ENCODE results near the gene SCUBE2.

SCUBE2 gene

GRCh38 chr11:9091044-9091922 is at the start of gene SCUBE2:
Gene SCUBE2 (minus strand): TSS chr11:9091599. CDS start chr11:9091528, 71 bp downstream.
- no peak for FAIRE-seq

GRCh38 chr11:9141186-9141585 is 49.8 kb upstream of the SCUBE2 start:
- no peak for FAIRE-seq

GRCh38 chr11:9139628-9140357 is 48.4 kb upstream of the SCUBE2 start:
- no peak for FAIRE-seq

- no peak for FAIRE-seq
Observed at GRCh38 chr11:9138612-9139579, 47.5 kb upstream of the SCUBE2 start.

GRCh38 chr11:9138133-9138453 is 46.7 kb upstream of the SCUBE2 start:
- no peak for FAIRE-seq

GRCh38 chr11:9137293-9138132 is 46.1 kb upstream of the SCUBE2 start:
- FAIRE-seq: no peak

- no peak for FAIRE-seq
Observed at GRCh38 chr11:9136741-9137140, 45.3 kb upstream of the SCUBE2 start.

DNA sequence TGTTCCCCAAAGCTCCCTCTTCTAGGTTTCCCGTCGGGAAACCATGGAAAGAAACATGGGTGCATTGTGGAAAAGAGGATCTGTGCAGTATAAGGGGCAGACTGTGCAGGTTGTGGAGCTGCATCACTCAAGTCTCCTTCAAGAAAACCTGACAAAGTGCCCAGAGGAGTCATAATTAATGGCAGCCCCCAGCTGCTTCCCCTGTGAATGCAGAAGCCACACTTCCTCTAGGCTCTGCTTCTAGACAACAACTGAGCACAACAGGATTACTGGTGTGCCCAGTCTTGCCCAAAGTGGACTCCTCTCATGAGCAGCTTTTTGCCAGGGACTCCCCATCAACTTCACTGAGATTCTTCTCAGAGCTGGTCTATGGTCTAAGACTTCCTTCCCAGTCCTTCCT is 42.6 kb upstream of the SCUBE2 start:
- FAIRE-seq: no peak

- FAIRE-seq: no peak
Observed at GRCh38 chr11:9132203-9132878, 40.9 kb upstream of the SCUBE2 start.

- FAIRE-seq: no peak
Observed at GRCh38 chr11:9130297-9130696, 38.9 kb upstream of the SCUBE2 start.

DNA sequence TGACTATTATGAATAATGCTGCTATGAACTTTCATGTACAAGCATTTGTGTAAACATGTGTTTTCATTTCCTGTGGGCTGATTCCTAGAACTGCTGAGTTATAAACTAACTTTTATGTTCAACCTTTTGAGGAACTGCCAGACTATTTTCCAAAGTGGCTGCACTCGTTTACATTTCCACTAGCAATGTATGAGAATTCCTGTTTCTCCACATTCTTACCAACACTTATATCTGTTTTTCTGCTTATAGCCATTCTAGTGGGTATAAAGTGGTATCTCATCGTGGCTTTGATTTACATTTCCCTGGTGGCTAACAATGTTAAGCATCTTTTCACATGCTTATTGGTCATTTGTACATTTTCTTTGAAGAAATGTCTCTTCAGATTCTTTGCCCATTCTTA is 35.2 kb upstream of the SCUBE2 start:
- no peak for FAIRE-seq

DNA sequence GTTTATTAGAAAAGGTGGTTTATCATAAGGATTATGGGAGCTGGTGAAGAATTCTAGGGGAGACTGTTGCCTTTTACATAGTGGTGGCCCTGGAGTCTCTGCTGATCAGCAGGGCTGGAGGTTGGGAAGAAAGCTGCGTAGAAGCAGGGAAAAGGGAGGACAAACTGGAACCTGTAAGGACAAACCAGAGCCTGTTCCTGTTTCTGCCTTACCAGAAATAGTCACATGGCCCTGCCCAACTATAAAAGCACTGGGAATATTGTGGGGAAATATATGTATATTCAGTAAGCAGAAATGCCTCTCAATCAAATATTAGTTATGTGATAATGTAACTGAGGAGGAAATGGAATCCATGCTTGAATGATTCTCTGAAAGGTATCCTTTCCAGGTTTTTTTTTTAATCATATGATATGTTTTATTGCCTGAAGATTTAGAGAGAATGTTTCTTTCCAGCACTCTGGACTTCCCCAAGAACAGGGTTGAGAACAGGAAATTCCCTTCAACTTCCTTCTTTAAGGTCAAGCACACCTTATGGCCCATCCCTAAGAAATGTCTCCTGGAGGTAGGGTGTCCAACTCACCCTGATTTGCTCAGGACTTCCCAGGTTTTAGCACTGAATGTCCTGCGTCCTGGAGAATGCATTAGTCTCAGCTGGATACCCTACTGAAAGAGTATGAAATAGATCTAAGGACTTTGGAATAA is 33.9 kb upstream of the SCUBE2 start:
- FAIRE-seq: no peak

DNA sequence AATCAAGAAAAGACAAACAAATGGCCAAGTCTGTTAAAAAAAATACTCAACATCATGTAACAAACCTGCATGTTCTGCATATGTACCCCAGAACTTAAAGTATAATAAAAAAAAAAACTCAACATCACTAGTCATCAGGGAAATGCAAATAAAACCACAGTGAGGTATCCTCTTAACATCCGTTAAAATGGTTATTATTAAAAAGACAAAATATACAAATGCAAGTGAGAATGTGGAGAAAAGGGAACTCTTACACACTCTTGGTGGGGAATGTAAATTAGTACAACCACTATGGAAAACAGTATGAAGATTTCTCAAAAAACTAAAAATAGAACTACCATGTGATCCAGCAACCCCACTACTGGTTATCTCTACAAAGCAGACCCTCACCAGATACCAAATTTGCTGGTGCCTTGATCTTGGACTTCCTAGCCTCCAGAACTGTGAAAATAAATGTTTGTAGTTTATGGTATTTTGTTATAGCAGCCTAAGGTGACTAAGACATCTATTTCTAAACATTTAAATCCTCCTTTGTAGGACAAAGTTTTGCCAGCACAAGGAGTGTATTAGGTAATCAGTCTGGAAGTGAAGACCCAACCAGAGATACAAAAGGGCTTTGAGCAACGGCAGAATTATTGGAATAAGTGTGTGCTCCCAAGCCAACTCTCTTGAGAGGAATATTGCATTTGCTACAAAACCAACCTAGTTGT is 32.4 kb upstream of the SCUBE2 start:
- FAIRE-seq: no peak

- FAIRE-seq: no peak
Observed at GRCh38 chr11:9121469-9121796, 30.0 kb upstream of the SCUBE2 start.

GRCh38 chr11:9120664-9121468 is 29.5 kb upstream of the SCUBE2 start:
- FAIRE-seq: no peak

- FAIRE-seq: no peak
Observed at GRCh38 chr11:9118277-9118676, 26.9 kb upstream of the SCUBE2 start.

DNA sequence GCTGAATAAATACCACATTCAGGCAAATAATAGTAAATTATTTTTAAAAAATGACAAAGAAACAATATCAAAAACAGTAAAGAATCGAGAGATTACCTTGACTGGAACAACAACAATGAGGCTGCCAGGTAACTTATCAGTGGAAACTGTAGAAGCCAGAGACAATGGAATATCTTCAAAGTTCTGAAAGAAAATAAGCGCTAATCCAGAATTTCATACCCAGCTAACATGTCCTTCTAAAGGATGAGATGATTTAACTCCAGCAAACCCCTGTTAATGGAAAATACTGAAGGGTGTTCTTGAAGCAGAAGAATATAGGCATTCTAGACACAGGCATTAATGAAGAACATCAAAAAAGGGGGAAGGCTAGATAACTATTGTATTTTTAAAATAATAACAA is 20.7 kb upstream of the SCUBE2 start:
- no peak for FAIRE-seq

- no peak for FAIRE-seq
Observed at GRCh38 chr11:9109858-9110731, 18.7 kb upstream of the SCUBE2 start.

All from TTC549 (cell line).